Activated CD8-positive, alpha-beta T cell treated with anti-CD3 and anti-CD28 coated beads for 36 hours (primary cell): ENCODE data around the gene MTFR2. TPM values are rescaled to one million over a fixed set of nuclear protein-coding genes. Genes with fewer than 3 reads are reported as not detected.

ENCODE experiments used
- ATAC-seq: fragments of 200-7000 bp; cut with Tn5 transposase; one replicate; pipeline ENCODE4 v1.10.0; 2021; ENCODE audit warnings: mild to moderate bottlenecking, moderate library complexity
- CTCF ChIA-PET: fragments of 350-600 bp; sonication (Branson Sonifier 250); formaldehyde crosslinking; loops from one replicate; lab custom pipeline; 2021; ENCODE audit warnings: antibody characterized with exemption; lab: Charles Lee
- POLR2A ChIA-PET: fragments of 350-600 bp; sonication (Branson Sonifier 250); formaldehyde crosslinking; loops from one replicate; lab custom pipeline; 2021; ENCODE audit warnings: antibody characterized with exemption; lab: Charles Lee
- DNase-seq: peaks from one replicate; pipeline ENCODE4 v3.0.0-alpha.2; 2020
- H3K27ac Mint-ChIP-seq: one replicate; pipeline ENCODE4 v1.8.0; 2021; ENCODE audit warnings: mild to moderate bottlenecking, mixed read lengths
- H3K27me3 Mint-ChIP-seq: one replicate; pipeline ENCODE4 v1.8.0; 2021; ENCODE audit warnings: mixed read lengths
- H3K36me3 Mint-ChIP-seq: one replicate; pipeline ENCODE4 v1.8.0; 2021; ENCODE audit warnings: low read depth, mixed read lengths
- H3K4me1 Mint-ChIP-seq: one replicate; pipeline ENCODE4 v1.8.0; 2021; ENCODE audit warnings: low read depth, mixed read lengths
- H3K4me3 Mint-ChIP-seq: one replicate; pipeline ENCODE4 v1.8.0; 2021; ENCODE audit warnings: mild to moderate bottlenecking, moderate library complexity, mixed read lengths
- H3K9me3 Mint-ChIP-seq: one replicate; pipeline ENCODE4 v1.8.0; 2021; ENCODE audit warnings: mixed read lengths
- CTCF ChIP-seq: fragments of 200-600 bp; IDR thresholded peaks from one replicate; pipeline ENCODE4 v1.8.0; 2022; ENCODE audit warnings: antibody characterized with exemption, mild to moderate bottlenecking
- intact Hi-C: fragments of 100-400 bp; cut with micrococcal nuclease; formaldehyde crosslinking; loops from one replicate; pipeline ENCODE4 v1.10.0; 2022
- total RNA-seq, 2 experiments: library from RNA; stranded (reverse); gene quantifications; one replicate each; pipeline ENCODE4 v1.2.3, GENCODE V29; 2021

MTFR2 gene
- total RNA-seq, 2 experiments from 2014 or later = 20.9 to 23.9 TPM

DNA sequence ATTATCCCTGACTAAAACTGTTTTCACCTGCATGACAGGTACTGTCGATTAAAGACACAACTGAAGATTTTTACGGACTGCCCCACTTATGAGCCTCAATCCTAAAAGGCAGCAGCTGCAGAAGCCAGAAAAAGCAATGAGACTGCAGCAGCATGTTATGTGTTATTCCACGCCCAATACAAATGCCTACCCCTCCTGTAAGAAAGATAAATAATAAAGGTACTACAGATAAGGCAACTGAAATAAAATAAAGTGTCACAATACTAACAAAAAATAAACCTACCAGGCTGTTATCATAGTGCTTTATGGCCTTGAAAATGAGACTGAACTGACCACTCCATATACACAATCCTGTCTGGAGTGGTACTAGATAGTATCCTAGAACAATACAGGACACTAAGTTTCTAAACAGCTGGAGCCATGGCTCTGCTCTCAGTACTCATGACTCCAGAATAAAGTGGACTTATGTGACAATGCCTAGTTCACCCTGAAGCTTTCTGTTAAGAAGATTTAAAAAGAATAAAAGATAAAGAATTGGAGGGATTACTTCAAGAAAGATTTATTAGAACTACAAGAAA is 30.0 kb upstream of the MTFR2 start:
- ATAC-seq (no peak), DNase-seq (no peak)
- TF ChIP-seq CTCF = no peak
- Mint-ChIP-seq H3K4me1 (peaks cover 61% of the 10 kb centered on the region), H3K9me3 (no peaks in the 10 kb centered on the region), H3K4me3 (no peak overlapping the region), H3K27me3 (no peaks in the 10 kb centered on the region), H3K36me3 (peaks cover 49% of the 10 kb centered on the region), H3K27ac (no peak overlapping the region)
- ChIA-PET CTCF (interaction anchor here (1.1 kb wide), 1 partner anchor 38 kb away, joined by 3 read pairs; no protein-coding TSS in a partner anchor), POLR2A (interaction anchor here (1.5 to 2.6 kb wide), 2 partner anchors 10 to 30 kb away, joined by 3 to 16 read pairs; partner anchors contain the start of genes BCLAF1 and MTFR2)
- intact Hi-C loops = no loop called here

DNA sequence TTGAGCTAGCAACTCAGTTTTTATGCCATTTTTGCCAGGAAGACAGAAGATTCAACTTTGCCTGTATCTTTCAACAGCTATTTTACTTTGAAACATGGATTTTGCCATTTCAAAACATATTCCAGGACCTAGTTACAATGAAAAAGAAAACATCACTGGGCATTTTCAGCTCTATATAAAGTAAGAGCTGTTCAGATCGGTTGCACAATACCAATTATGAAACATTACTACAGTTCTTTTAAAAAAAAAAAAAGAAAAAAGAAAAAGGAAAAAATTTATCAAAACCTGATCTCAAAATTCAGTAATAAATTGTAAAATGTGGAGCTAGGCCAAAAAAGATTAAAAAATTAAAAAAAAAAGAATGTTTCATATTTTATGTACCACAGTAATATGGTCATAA is 24.0 kb upstream of the MTFR2 start:
- DNase-seq (no peak), ATAC-seq (no peak)
- peaks cover 59% of the 10 kb centered on the region for H3K36me3 Mint-ChIP-seq
- TF ChIP-seq CTCF = no peak
- intact Hi-C loops = no loop called here
- no peaks in the 10 kb centered on the region for H3K9me3 Mint-ChIP-seq
- ChIA-PET CTCF (interaction anchor here (0.7 to 2.0 kb wide), 6 partner anchors 11 to 181 kb away, joined by 3 to 6 read pairs (median 4); partner anchors contain the start of gene BCLAF1), POLR2A (interaction anchor here (1.0 to 2.3 kb wide), 4 partner anchors 10 to 24 kb away, joined by 3 to 16 read pairs (median 5); partner anchors contain the start of genes BCLAF1 and MTFR2)
- peaks cover 42% of the 10 kb centered on the region for H3K4me1 Mint-ChIP-seq
- peak overlapping the region; percentile 20 for H3K27ac Mint-ChIP-seq
- H3K4me3 Mint-ChIP-seq = no peak overlapping the region
- H3K27me3 Mint-ChIP-seq = no peaks in the 10 kb centered on the region

DNA sequence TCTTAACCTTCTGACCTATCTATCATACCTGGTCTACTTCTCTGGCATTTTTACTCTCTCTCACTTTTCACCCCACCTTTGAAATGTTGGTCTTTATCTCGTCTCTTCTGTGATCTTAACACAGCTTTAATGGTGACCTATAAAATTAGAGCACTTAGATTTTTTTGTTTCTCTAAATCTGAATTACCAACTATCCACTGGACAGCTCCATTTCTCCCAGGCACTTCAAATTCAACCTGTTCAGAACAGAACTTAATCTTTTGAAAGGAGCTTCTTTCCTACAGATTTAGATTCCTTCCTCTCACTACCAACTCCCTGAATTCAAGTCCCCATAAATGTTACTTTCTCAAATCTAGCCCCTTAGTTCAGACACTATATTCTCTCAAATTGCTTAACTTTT is 15.0 kb upstream of the MTFR2 start:
- no peak overlapping the region for H3K4me3 Mint-ChIP-seq
- peaks cover 46% of the 10 kb centered on the region for H3K4me1 Mint-ChIP-seq
- DNase-seq (no peak), ATAC-seq (no peak)
- CTCF ChIA-PET = no interaction called here
- TF ChIP-seq CTCF = no peak
- H3K9me3 Mint-ChIP-seq = no peaks in the 10 kb centered on the region
- peaks cover 71% of the 10 kb centered on the region for H3K36me3 Mint-ChIP-seq
- H3K27ac Mint-ChIP-seq = peak overlapping the region; percentile 19
- H3K27me3 Mint-ChIP-seq = no peaks in the 10 kb centered on the region
- POLR2A ChIA-PET = no interaction called here
- intact Hi-C loops = loop anchor here (10.0 kb wide), 1 partner anchor 50 kb away; no protein-coding TSS in a partner anchor

DNA sequence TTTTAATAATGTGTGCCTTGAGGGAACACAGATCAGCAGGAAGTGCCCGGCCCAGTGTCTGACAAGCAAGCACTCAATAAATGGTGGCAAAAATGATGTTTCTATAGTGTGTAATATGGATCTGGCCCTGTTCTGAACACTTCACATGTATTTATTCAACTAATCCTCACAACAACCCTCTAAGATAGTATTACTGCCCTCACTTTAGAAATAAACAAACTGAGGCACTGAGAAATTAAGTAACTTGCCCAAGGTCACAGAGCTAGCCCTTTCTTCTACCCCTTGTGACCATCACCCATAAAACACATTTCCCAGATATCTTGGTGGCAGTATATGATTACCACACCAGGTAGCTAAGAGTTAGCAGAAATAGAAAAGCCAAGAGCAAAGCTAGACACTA is 12.8 kb upstream of the MTFR2 start:
- H3K27me3 Mint-ChIP-seq = no peaks in the 10 kb centered on the region
- ATAC-seq = no peak
- H3K4me3 Mint-ChIP-seq = no peak overlapping the region
- POLR2A ChIA-PET = interaction anchor here (1.1 to 1.9 kb wide), 4 partner anchors 10 to 109 kb away, joined by 3 to 8 read pairs (median 6); partner anchors contain the start of gene MTFR2
- DNase-seq = no peak
- H3K27ac Mint-ChIP-seq = peak overlapping the region; percentile 66
- TF ChIP-seq CTCF = no peak
- no peaks in the 10 kb centered on the region for H3K9me3 Mint-ChIP-seq
- CTCF ChIA-PET = interaction anchor here (1.0 to 1.6 kb wide), 3 partner anchors 9 to 36 kb away, joined by 3 to 6 read pairs (median 4); no protein-coding TSS in a partner anchor
- intact Hi-C loops = loop anchor here (10.0 kb wide), 1 partner anchor 52 kb away; no protein-coding TSS in a partner anchor
- peaks cover 60% of the 10 kb centered on the region for H3K36me3 Mint-ChIP-seq
- peaks cover 32% of the 10 kb centered on the region for H3K4me1 Mint-ChIP-seq
